Central memory CD4-positive, alpha-beta T cell (primary cell): ENCODE measurements around the gene SLC26A11.
"Not testable (repeated sequence)": the region's sequence is repeated elsewhere in the genome, so short reads cannot be mapped to it uniquely, and the experiment has no call there.

Experiments used
- DNase-seq: peaks from one replicate; pipeline ENCODE4 v3.0.0; 2022

SLC26A11 gene

GRCh38 chr17:80263253-80264204 is 43.3 kb downstream of the SLC26A11 start:
- peak; percentile 82 for DNase-seq

GRCh38 chr17:80264205-80265075 is 44.2 kb downstream of the SLC26A11 start:
- peak; percentile 51 for DNase-seq

GRCh38 chr17:80265205-80266068 is 45.2 kb downstream of the SLC26A11 start:
- DNase-seq: peak; percentile 68

GRCh38 chr17:80267391-80267790 is 47.2 kb downstream of the SLC26A11 start:
- no peak for DNase-seq

- no peak for DNase-seq
Measured at GRCh38 chr17:80268427-80268826, 48.2 kb downstream of the SLC26A11 start.

- DNase-seq: no peak
Measured at GRCh38 chr17:80269405-80269807, 49.2 kb downstream of the SLC26A11 start.

GRCh38 chr17:80270104-80270503 is 49.9 kb downstream of the SLC26A11 start:
- DNase-seq: no peak

GRCh38 chr17:80270836-80271235 is 50.6 kb downstream of the SLC26A11 start:
- DNase-seq: peak; percentile 40

- DNase-seq: no peak
Measured at GRCh38 chr17:80272366-80272765, 52.1 kb downstream of the SLC26A11 start.

GRCh38 chr17:80274331-80274730 is 54.1 kb downstream of the SLC26A11 start:
- DNase-seq: no peak

GRCh38 chr17:80274871-80275449 is 54.7 kb downstream of the SLC26A11 start:
- no peak for DNase-seq

GRCh38 chr17:80275857-80276256 is 55.6 kb downstream of the SLC26A11 start:
- not testable (repeated sequence) for DNase-seq

- DNase-seq: no peak
Measured at GRCh38 chr17:80277751-80278671, 57.8 kb downstream of the SLC26A11 start.

GRCh38 chr17:80279895-80280294 is 59.7 kb downstream of the SLC26A11 start:
- no peak for DNase-seq

GRCh38 chr17:80281516-80281915 is 61.3 kb downstream of the SLC26A11 start:
- DNase-seq: no peak

- DNase-seq: no peak
Measured at GRCh38 chr17:80283116-80283852, 63.1 kb downstream of the SLC26A11 start.

- no peak for DNase-seq
Measured at GRCh38 chr17:80284631-80285030, 64.4 kb downstream of the SLC26A11 start.

- DNase-seq: no peak
Measured at GRCh38 chr17:80285237-80285920, 65.2 kb downstream of the SLC26A11 start.

- no peak for DNase-seq
Measured at GRCh38 chr17:80286638-80286960, 66.4 kb downstream of the SLC26A11 start.

GRCh38 chr17:80287038-80287437 is 66.8 kb downstream of the SLC26A11 start:
- no peak for DNase-seq
